K562 (cell line): ENCODE data around the gene ARIH1. TPM values are rescaled to one million over a fixed set of nuclear protein-coding genes. Genes with fewer than 3 reads are reported as not detected.

Source experiments
- ARID3A ChIP-seq: IDR thresholded peaks from 2 replicates; pipeline ENCODE4 v1.6.1; 2012; ENCODE audit warnings: low read depth, low read length, improper control_type of control experiment, borderline replicate concordance
- CBFB ChIP-seq: sonication (generic); formaldehyde crosslinking; IDR thresholded peaks from 2 replicates; pipeline ENCODE4 v1.4.0; 2020; ENCODE audit warnings: mild to moderate bottlenecking, missing genetic modification reagents
- COPS2 ChIP-seq: fragments of 450-650 bp; conservative IDR thresholded peaks from 2 replicates; pipeline ENCODE4 v1.6.1; 2016; ENCODE audit warnings: mild to moderate bottlenecking, moderate library complexity
- PRPF4 ChIP-seq: fragments of 200-400 bp; formaldehyde crosslinking; IDR thresholded peaks from one replicate; pipeline ENCODE4 v1.6.1; 2017; ENCODE audit warnings: low read length, low read depth, mild to moderate bottlenecking; ENCODE audit not compliant: insufficient read depth, poor library complexity, severe bottlenecking
- RB1 ChIP-seq: fragments of 450-650 bp; IDR thresholded peaks from 2 replicates; pipeline ENCODE4 v1.6.1; 2017; ENCODE audit warnings: low read depth, mild to moderate bottlenecking
- RFX7 ChIP-seq: fragments of 250-450 bp; sonication (Bioruptor Pico); IDR thresholded peaks from 2 replicates; pipeline ENCODE4 v1.5.1; 2021; ENCODE audit warnings: mild to moderate bottlenecking
- SREBF1 ChIP-seq: fragments of 150-350 bp; IDR thresholded peaks from 2 replicates; pipeline ENCODE4 v1.6.1; 2014; ENCODE audit warnings: antibody characterized with exemption, low read depth, low read length, borderline replicate concordance
- ZNF124 ChIP-seq: sonication (generic); formaldehyde crosslinking; IDR thresholded peaks from 2 replicates; pipeline ENCODE4 v1.8.1; 2022; ENCODE audit warnings: missing genetic modification reagents
- ZNF551 ChIP-seq: fragments of 250-450 bp; sonication (Bioruptor Pico); IDR thresholded peaks from 2 replicates; pipeline ENCODE4 v1.5.0; 2021; ENCODE audit warnings: mild to moderate bottlenecking, moderate library complexity
- polyA plus RNA-seq, 8 experiments: library from polyadenylated mRNA; depleted of rRNA in 4 of 8; stranded (reverse) in 5 of 8; unstranded in 3 of 8; fragments of >200 nt; fragmentation: Nextera tagmentation in 2 of 8; fragmentation: Illumina TruSeq in 1 of 8; extraction: Ambion mirVana in 2 of 8; extraction: Trizol in 1 of 8; gene quantifications; 2 replicates each; pipeline versions ENCODE4 v1.2.1 to v1.2.3, GENCODE V29; 2011 to 2014; ENCODE audit warnings: inconsistent platforms in 1 of 8, missing spikeins in 1 of 8
- total RNA-seq, 7 experiments: library from RNA; depleted of rRNA in 6 of 7; stranded (reverse); fragments of >200 nt in 6 of 7; fragmentation: Illumina TruSeq in 2 of 7; extraction: Trizol in 2 of 7; gene quantifications; 2 replicates each; pipeline versions ENCODE4 v1.2.1 to v1.2.3, GENCODE V29; 2011 to 2021; ENCODE audit warnings: low replicate concordance in 1 of 7
- TF ChIP-seq, protein P1 (sequence below): sonication (generic); formaldehyde crosslinking; IDR thresholded peaks from 2 replicates; pipeline ENCODE4 v1.8.0; 2022; ENCODE audit warnings: mild to moderate bottlenecking, missing genetic modification reagents
- TF ChIP-seq, protein P2 (sequence below): sonication (generic); formaldehyde crosslinking; IDR thresholded peaks from 2 replicates; pipeline ENCODE4 v1.8.1; 2022; ENCODE audit warnings: missing genetic modification reagents
- TF ChIP-seq, protein P3 (sequence below): fragments of 250-450 bp; sonication (Bioruptor Pico); IDR thresholded peaks from 2 replicates; pipeline ENCODE4 v1.4.0; 2020; ENCODE audit warnings: mild to moderate bottlenecking, moderate library complexity
- TF ChIP-seq, protein P4 (sequence below): fragments of 250-450 bp; sonication (Bioruptor Pico); IDR thresholded peaks from 2 replicates; pipeline ENCODE4 v1.8.0; 2022; ENCODE audit warnings: moderate library complexity, mild to moderate bottlenecking, inconsistent platforms

Gene ARIH1
- total and polyA plus RNA-seq, 9 of the 15 experiments (the other 6 are each of a cell fraction or from before 2014, with no cell fraction given): 17.7 to 125 (median 31.4) TPM

- TF ChIP-seq, protein P1, sequence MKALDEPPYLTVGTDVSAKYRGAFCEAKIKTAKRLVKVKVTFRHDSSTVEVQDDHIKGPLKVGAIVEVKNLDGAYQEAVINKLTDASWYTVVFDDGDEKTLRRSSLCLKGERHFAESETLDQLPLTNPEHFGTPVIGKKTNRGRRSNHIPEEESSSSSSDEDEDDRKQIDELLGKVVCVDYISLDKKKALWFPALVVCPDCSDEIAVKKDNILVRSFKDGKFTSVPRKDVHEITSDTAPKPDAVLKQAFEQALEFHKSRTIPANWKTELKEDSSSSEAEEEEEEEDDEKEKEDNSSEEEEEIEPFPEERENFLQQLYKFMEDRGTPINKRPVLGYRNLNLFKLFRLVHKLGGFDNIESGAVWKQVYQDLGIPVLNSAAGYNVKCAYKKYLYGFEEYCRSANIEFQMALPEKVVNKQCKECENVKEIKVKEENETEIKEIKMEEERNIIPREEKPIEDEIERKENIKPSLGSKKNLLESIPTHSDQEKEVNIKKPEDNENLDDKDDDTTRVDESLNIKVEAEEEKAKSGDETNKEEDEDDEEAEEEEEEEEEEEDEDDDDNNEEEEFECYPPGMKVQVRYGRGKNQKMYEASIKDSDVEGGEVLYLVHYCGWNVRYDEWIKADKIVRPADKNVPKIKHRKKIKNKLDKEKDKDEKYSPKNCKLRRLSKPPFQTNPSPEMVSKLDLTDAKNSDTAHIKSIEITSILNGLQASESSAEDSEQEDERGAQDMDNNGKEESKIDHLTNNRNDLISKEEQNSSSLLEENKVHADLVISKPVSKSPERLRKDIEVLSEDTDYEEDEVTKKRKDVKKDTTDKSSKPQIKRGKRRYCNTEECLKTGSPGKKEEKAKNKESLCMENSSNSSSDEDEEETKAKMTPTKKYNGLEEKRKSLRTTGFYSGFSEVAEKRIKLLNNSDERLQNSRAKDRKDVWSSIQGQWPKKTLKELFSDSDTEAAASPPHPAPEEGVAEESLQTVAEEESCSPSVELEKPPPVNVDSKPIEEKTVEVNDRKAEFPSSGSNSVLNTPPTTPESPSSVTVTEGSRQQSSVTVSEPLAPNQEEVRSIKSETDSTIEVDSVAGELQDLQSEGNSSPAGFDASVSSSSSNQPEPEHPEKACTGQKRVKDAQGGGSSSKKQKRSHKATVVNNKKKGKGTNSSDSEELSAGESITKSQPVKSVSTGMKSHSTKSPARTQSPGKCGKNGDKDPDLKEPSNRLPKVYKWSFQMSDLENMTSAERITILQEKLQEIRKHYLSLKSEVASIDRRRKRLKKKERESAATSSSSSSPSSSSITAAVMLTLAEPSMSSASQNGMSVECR (CRISPR knock-in tag): no peak; the same call in 1 of the 2 replicates
- TF ChIP-seq PRPF4 (peak; percentile 72), RFX7 (no peak), SREBF1 (no peak), RB1 (peak; percentile 58), ZNF551 (CRISPR knock-in tag) (no peak), ZNF124 (CRISPR knock-in tag) (no peak), COPS2 (no peak), CBFB (CRISPR knock-in tag) (peak; percentile 76; the same call in 1 of the 2 replicates), ARID3A (no peak)
- TF ChIP-seq, protein P2, sequence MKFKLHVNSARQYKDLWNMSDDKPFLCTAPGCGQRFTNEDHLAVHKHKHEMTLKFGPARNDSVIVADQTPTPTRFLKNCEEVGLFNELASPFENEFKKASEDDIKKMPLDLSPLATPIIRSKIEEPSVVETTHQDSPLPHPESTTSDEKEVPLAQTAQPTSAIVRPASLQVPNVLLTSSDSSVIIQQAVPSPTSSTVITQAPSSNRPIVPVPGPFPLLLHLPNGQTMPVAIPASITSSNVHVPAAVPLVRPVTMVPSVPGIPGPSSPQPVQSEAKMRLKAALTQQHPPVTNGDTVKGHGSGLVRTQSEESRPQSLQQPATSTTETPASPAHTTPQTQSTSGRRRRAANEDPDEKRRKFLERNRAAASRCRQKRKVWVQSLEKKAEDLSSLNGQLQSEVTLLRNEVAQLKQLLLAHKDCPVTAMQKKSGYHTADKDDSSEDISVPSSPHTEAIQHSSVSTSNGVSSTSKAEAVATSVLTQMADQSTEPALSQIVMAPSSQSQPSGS (CRISPR knock-in tag): peak; percentile 95
- TF ChIP-seq, protein P3, sequence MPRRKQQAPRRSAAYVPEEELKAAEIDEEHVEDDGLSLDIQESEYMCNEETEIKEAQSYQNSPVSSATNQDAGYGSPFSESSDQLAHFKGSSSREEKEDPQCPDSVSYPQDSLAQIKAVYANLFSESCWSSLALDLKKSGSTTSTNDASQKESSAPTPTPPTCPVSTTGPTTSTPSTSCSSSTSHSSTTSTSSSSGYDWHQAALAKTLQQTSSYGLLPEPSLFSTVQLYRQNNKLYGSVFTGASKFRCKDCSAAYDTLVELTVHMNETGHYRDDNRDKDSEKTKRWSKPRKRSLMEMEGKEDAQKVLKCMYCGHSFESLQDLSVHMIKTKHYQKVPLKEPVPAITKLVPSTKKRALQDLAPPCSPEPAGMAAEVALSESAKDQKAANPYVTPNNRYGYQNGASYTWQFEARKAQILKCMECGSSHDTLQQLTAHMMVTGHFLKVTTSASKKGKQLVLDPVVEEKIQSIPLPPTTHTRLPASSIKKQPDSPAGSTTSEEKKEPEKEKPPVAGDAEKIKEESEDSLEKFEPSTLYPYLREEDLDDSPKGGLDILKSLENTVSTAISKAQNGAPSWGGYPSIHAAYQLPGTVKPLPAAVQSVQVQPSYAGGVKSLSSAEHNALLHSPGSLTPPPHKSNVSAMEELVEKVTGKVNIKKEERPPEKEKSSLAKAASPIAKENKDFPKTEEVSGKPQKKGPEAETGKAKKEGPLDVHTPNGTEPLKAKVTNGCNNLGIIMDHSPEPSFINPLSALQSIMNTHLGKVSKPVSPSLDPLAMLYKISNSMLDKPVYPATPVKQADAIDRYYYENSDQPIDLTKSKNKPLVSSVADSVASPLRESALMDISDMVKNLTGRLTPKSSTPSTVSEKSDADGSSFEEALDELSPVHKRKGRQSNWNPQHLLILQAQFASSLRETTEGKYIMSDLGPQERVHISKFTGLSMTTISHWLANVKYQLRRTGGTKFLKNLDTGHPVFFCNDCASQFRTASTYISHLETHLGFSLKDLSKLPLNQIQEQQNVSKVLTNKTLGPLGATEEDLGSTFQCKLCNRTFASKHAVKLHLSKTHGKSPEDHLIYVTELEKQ (CRISPR knock-in tag): peak; percentile 66
- TF ChIP-seq, protein P4, sequence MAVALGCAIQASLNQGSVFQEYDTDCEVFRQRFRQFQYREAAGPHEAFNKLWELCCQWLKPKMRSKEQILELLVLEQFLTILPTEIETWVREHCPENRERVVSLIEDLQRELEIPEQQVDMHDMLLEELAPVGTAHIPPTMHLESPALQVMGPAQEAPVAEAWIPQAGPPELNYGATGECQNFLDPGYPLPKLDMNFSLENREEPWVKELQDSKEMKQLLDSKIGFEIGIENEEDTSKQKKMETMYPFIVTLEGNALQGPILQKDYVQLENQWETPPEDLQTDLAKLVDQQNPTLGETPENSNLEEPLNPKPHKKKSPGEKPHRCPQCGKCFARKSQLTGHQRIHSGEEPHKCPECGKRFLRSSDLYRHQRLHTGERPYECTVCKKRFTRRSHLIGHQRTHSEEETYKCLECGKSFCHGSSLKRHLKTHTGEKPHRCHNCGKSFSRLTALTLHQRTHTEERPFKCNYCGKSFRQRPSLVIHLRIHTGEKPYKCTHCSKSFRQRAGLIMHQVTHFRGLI (CRISPR knock-in tag): peak; percentile 89
Measured at GRCh38 chr15:72473614-72474465, at the start of gene ARIH1 (continued).
